DND-41 (cell line): Measurements from ENCODE around the gene CERS2.

Experiments
- ATAC-seq: fragments of 200-7000 bp; cut with Tn5 transposase; 3 replicates; pipeline ENCODE4 v1.9.1; 2021; ENCODE audit warnings: low read depth; ENCODE audit not compliant: insufficient read depth
- DNase-seq: peaks from one replicate; pipeline ENCODE4 v3.0.0-alpha.2; 2020
- H2AFZ ChIP-seq: 2 replicates; pipeline ENCODE4 v1.6.0; 2012; ENCODE audit warnings: low read depth, low read length
- H3K27ac ChIP-seq: 2 replicates; pipeline ENCODE4 v1.5.1; 2012; ENCODE audit warnings: low read length, inconsistent platforms
- H3K27me3 ChIP-seq: fragments of 200-600 bp; sonication (generic); 2 replicates; pipeline ENCODE4 v1.6.0; 2012; ENCODE audit warnings: low read length, mild to moderate bottlenecking, inconsistent platforms; ENCODE audit not compliant: insufficient read depth, poor library complexity
- H3K36me3 ChIP-seq: 2 replicates; pipeline ENCODE4 v1.5.1; 2012; ENCODE audit warnings: low read length, inconsistent platforms; ENCODE audit not compliant: insufficient read depth
- H3K4me1 ChIP-seq: 2 replicates; pipeline ENCODE4 v1.5.1; 2012; ENCODE audit warnings: mild to moderate bottlenecking, low read length; ENCODE audit not compliant: insufficient read depth
- H3K4me2 ChIP-seq: 2 replicates; pipeline ENCODE4 v1.6.0; 2012; ENCODE audit warnings: mild to moderate bottlenecking, moderate library complexity, low read length, inconsistent platforms; ENCODE audit not compliant: insufficient read depth
- H3K4me3 ChIP-seq, 2 experiments: fragments of 200-600 bp in 1 of 2; shearing (Covaris generic) in 1 of 2; 2 replicates each; pipeline ENCODE4 v1.5.1; 2012 to 2016; ENCODE audit warnings: inconsistent platforms in 2 of 2, low read length in 2 of 2, mild to moderate bottlenecking in 2 of 2, low read depth in 1 of 2, moderate library complexity in 1 of 2
- H3K79me2 ChIP-seq: 2 replicates; pipeline ENCODE4 v1.6.0; 2012; ENCODE audit warnings: low read length, inconsistent platforms; ENCODE audit not compliant: insufficient read depth
- H3K9ac ChIP-seq: 2 replicates; pipeline ENCODE4 v1.6.0; 2012; ENCODE audit warnings: low read depth, mild to moderate bottlenecking, inconsistent platforms, low read length, moderate library complexity
- H3K9me3 ChIP-seq: 2 replicates; pipeline ENCODE4 v1.5.1; 2012; ENCODE audit warnings: low read length, moderate library complexity, mild to moderate bottlenecking, inconsistent platforms; ENCODE audit not compliant: insufficient read depth, severe bottlenecking
- H4K20me1 ChIP-seq: 2 replicates; pipeline ENCODE4 v1.6.0; 2012; ENCODE audit warnings: low read length; ENCODE audit not compliant: insufficient read depth
- CTCF ChIP-seq: IDR thresholded peaks from 2 replicates; pipeline ENCODE4 v1.5.1; 2012; ENCODE audit warnings: borderline replicate concordance, low read length, moderate library complexity, mild to moderate bottlenecking; ENCODE audit not compliant: poor library complexity, severe bottlenecking; ENCODE audit errors: extremely low read depth
- EZH2 ChIP-seq: IDR thresholded peaks from 3 replicates; pipeline ENCODE4 v1.6.1; 2012; ENCODE audit warnings: borderline replicate concordance, low read depth, mild to moderate bottlenecking, moderate library complexity, low read length, inconsistent platforms; ENCODE audit not compliant: severe bottlenecking

CERS2 gene

GRCh38 chr1:150957666-150958065, 17.0 kb downstream of the CERS2 start:
- no peak overlapping the region for H3K4me3 ChIP-seq
- ATAC-seq (no peak), DNase-seq (no peak)
- no peak overlapping the region for H3K9ac ChIP-seq
- no peak overlapping the region for H2AFZ ChIP-seq
- no peak overlapping the region for H3K4me2 ChIP-seq
- no peaks in the 10 kb centered on the region for H3K4me1 ChIP-seq
- TF ChIP-seq EZH2 (no peak), CTCF (no peak)
- H3K36me3 ChIP-seq: peaks cover 78% of the 10 kb centered on the region
- H3K27me3 ChIP-seq: no peaks in the 10 kb centered on the region
- H4K20me1 ChIP-seq: no peaks in the 10 kb centered on the region
- H3K27ac ChIP-seq: no peak overlapping the region
- no peaks in the 10 kb centered on the region for H3K79me2 ChIP-seq
- no peaks in the 10 kb centered on the region for H3K9me3 ChIP-seq

GRCh38 chr1:150955280-150955679, 19.4 kb downstream of the CERS2 start:
- Histone ChIP-seq H3K79me2 (no peaks in the 10 kb centered on the region), H2AFZ (no peak overlapping the region), H3K9me3 (no peaks in the 10 kb centered on the region), H3K27me3 (no peaks in the 10 kb centered on the region), H3K4me1 (no peaks in the 10 kb centered on the region), H3K27ac (no peak overlapping the region), H3K4me2 (no peak overlapping the region), H4K20me1 (no peaks in the 10 kb centered on the region), H3K9ac (no peak overlapping the region), H3K36me3 (peaks cover 76% of the 10 kb centered on the region), H3K4me3 (no peak overlapping the region)
- DNase-seq (no peak), ATAC-seq (no peak)
- no peak for TF ChIP-seq CTCF
- TF ChIP-seq EZH2: no peak

- Histone ChIP-seq H2AFZ (no peak overlapping the region), H3K27ac (no peak overlapping the region), H3K4me1 (no peaks in the 10 kb centered on the region), H3K4me3 (no peak overlapping the region), H3K79me2 (no peaks in the 10 kb centered on the region), H3K27me3 (no peaks in the 10 kb centered on the region), H4K20me1 (no peaks in the 10 kb centered on the region), H3K9me3 (no peaks in the 10 kb centered on the region), H3K9ac (no peak overlapping the region), H3K36me3 (peaks cover 76% of the 10 kb centered on the region), H3K4me2 (no peak overlapping the region)
- ATAC-seq: no peak
- no peak for DNase-seq
- no peak for TF ChIP-seq EZH2
- no peak for TF ChIP-seq CTCF
These were observed 19.9 kb downstream of the CERS2 start for GRCh38 chr1:150954708-150955107.

- Histone ChIP-seq H3K27me3 (no peaks in the 10 kb centered on the region), H3K9me3 (no peaks in the 10 kb centered on the region), H3K4me1 (no peaks in the 10 kb centered on the region), H2AFZ (no peak overlapping the region), H3K27ac (no peak overlapping the region), H3K36me3 (peaks cover 90% of the 10 kb centered on the region), H4K20me1 (no peaks in the 10 kb centered on the region), H3K4me2 (no peak overlapping the region), H3K9ac (no peak overlapping the region), H3K4me3 (no peak overlapping the region), H3K79me2 (no peaks in the 10 kb centered on the region)
- ATAC-seq (no peak), DNase-seq (no peak)
- no peak for TF ChIP-seq EZH2
- no peak for TF ChIP-seq CTCF
These were observed 29.8 kb downstream of the CERS2 start for GRCh38 chr1:150944856-150945255.
